Common myeloid progenitor, CD34-positive (primary cell): ENCODE measurements around the gene P2RX3.

ENCODE experiments used
- CTCF ChIA-PET: fragments of 350-600 bp; sonication (Branson Sonifier 250); formaldehyde crosslinking; loops from one replicate; lab custom pipeline; 2021; ENCODE audit warnings: antibody characterized with exemption; lab: Charles Lee
- POLR2A ChIA-PET: fragments of 350-600 bp; sonication (Branson Sonifier 250); formaldehyde crosslinking; loops from one replicate; lab custom pipeline; 2021; ENCODE audit warnings: antibody characterized with exemption; lab: Charles Lee
- DNase-seq, 3 donors: peaks; one replicate each; pipeline versions ENCODE4 v3.0.0 to v3.0.0-alpha.2; 2013
- H3K27ac ChIP-seq, 2 experiments: 1 replicate in 1 of 2; 2 replicates in 1 of 2; pipeline ENCODE4 v1.7.0; 2013; ENCODE audit warnings: inconsistent platforms in 2 of 2, low read length in 2 of 2, mild to moderate bottlenecking in 2 of 2, low read depth in 1 of 2, moderate library complexity in 1 of 2; ENCODE audit not compliant: severe bottlenecking in 2 of 2, insufficient read depth in 1 of 2, poor library complexity in 1 of 2
- H3K27me3 ChIP-seq, 5 experiments: replicated peaks in 2 of 5; 1 replicate in 3 of 5; 2 replicates in 2 of 5; pipeline versions ENCODE4 v1.6.1 to v1.7.0; 2013; ENCODE audit warnings: low read length in 4 of 5, mild to moderate bottlenecking in 2 of 5, moderate library complexity in 2 of 5, inconsistent platforms in 1 of 5; ENCODE audit not compliant: insufficient read depth in 5 of 5, control insufficient read depth in 4 of 5
- H3K36me3 ChIP-seq, 4 experiments: 1 replicate in 2 of 4; 2 replicates in 2 of 4; pipeline versions ENCODE4 v1.6.1 to v1.7.0; 2013; ENCODE audit warnings: low read length in 3 of 4, control low read depth in 1 of 4, mild to moderate bottlenecking in 1 of 4; ENCODE audit not compliant: control insufficient read depth in 4 of 4, insufficient read depth in 4 of 4
- H3K4me1 ChIP-seq, 4 experiments: 1 replicate in 3 of 4; 2 replicates in 1 of 4; pipeline versions ENCODE4 v1.6.1 to v1.7.1; 2013; ENCODE audit warnings: low read length in 3 of 4, mild to moderate bottlenecking in 3 of 4, control low read depth in 1 of 4, inconsistent platforms in 1 of 4, moderate library complexity in 1 of 4; ENCODE audit not compliant: control insufficient read depth in 4 of 4, insufficient read depth in 4 of 4; ENCODE audit errors: control extremely low read depth in 1 of 4
- H3K4me3 ChIP-seq, 7 experiments: 1 replicate in 4 of 7; 2 replicates in 3 of 7; pipeline versions ENCODE4 v1.5.1 to v1.7.0; 2013; ENCODE audit warnings: mild to moderate bottlenecking in 7 of 7, low read length in 6 of 7, moderate library complexity in 6 of 7, inconsistent platforms in 2 of 7, low read depth in 2 of 7, control low read depth in 1 of 7; ENCODE audit not compliant: insufficient read depth in 4 of 7, control insufficient read depth in 1 of 7; ENCODE audit errors: extremely low read depth in 1 of 7
- H3K9me3 ChIP-seq, 5 experiments: 1 replicate in 4 of 5; 2 replicates in 1 of 5; pipeline versions ENCODE4 v1.6.1 to v1.7.1; 2013; ENCODE audit warnings: low read length in 4 of 5, mild to moderate bottlenecking in 2 of 5, inconsistent platforms in 1 of 5, low read depth in 1 of 5, moderate library complexity in 1 of 5; ENCODE audit not compliant: control insufficient read depth in 4 of 5, insufficient read depth in 2 of 5; ENCODE audit errors: control extremely low read depth in 1 of 5
- WGBS: methylation state at CpG from one replicate; pipeline ENCODE4 v1.1.5; 2013; ENCODE audit not compliant: insufficient coverage; 5-methylcytosine and 5-hydroxymethylcytosine counted together

The P2RX3 gene

GRCh38 chr11:57341250-57341808 lies 3.2 kb downstream of the P2RX3 start:
- DNase-seq = no peak
- Histone ChIP-seq H3K9me3 (no peaks in the 10 kb centered on the region), H3K4me1 (peaks cover 0 to 5% (median 3%) of the 10 kb centered on the region in 4 experiments), H3K36me3 (no peaks in the 10 kb centered on the region), H3K27me3 (peaks cover 0 to 2% (median 0%) of the 10 kb centered on the region in 5 experiments), H3K4me3 (no peak overlapping the region), H3K27ac (no peak overlapping the region)
- 94% methylated on average over 5 of the region's 6 CpGs for WGBS
- ChIA-PET CTCF (interaction anchor here (0.6 to 8.7 kb wide), 5 partner anchors 11 to 264 kb away, joined by 3 to 63 read pairs (median 4); no protein-coding TSS in a partner anchor), POLR2A (no interaction called here)

GRCh38 chr11:57342702-57343101 lies 4.5 kb downstream of the P2RX3 start:
- peaks cover 0 to 5% (median 0%) of the 10 kb centered on the region in 4 experiments for H3K4me1 ChIP-seq
- no peaks in the 10 kb centered on the region for H3K36me3 ChIP-seq
- DNase-seq = no peak
- no peak overlapping the region for H3K27ac ChIP-seq
- H3K4me3 ChIP-seq = no peak overlapping the region
- ChIA-PET POLR2A (no interaction called here), CTCF (interaction anchor here (1.1 to 8.7 kb wide), 11 partner anchors 10 to 300 kb away, joined by 3 to 63 read pairs (median 4); partner anchors contain the start of gene TNKS1BP1)
- 98% methylated on average over 9 of the region's 11 CpGs for WGBS
- peaks cover 0 to 2% (median 0%) of the 10 kb centered on the region in 5 experiments for H3K27me3 ChIP-seq
- H3K9me3 ChIP-seq = no peaks in the 10 kb centered on the region

GRCh38 chr11:57343825-57344224 lies 5.7 kb downstream of the P2RX3 start:
- Histone ChIP-seq H3K27me3 (peaks cover 0 to 2% (median 0%) of the 10 kb centered on the region in 5 experiments), H3K4me1 (peaks cover 0 to 11% (median 0%) of the 10 kb centered on the region in 4 experiments), H3K4me3 (no peak overlapping the region), H3K9me3 (no peaks in the 10 kb centered on the region), H3K36me3 (no peaks in the 10 kb centered on the region), H3K27ac (no peak overlapping the region)
- no peak for DNase-seq
- CTCF ChIA-PET = interaction anchor here (1.0 to 8.7 kb wide), 10 partner anchors 9 to 190 kb away, joined by 3 to 63 read pairs (median 4); no protein-coding TSS in a partner anchor
- 88% methylated on average over 3 of the region's 7 CpGs for WGBS
- POLR2A ChIA-PET = no interaction called here

- 94% methylated on average over 9 of the region's 10 CpGs for WGBS
- Histone ChIP-seq H3K9me3 (no peaks in the 10 kb centered on the region), H3K27me3 (no peaks in the 10 kb centered on the region), H3K36me3 (no peaks in the 10 kb centered on the region), H3K27ac (no peak overlapping the region), H3K4me1 (peaks cover 0 to 11% (median 0%) of the 10 kb centered on the region in 4 experiments), H3K4me3 (no peak overlapping the region)
- CTCF ChIA-PET = interaction anchor here (1.0 to 8.7 kb wide), 9 partner anchors 8 to 184 kb away, joined by 3 to 63 read pairs (median 7); partner anchors contain the start of gene P2RX3
- no peak for DNase-seq
- POLR2A ChIA-PET = no interaction called here
Measured at GRCh38 chr11:57344826-57345225, 6.7 kb downstream of the P2RX3 start.

- Histone ChIP-seq H3K27ac (no peak overlapping the region), H3K4me1 (peaks cover 0 to 11% (median 2%) of the 10 kb centered on the region in 4 experiments), H3K27me3 (no peaks in the 10 kb centered on the region), H3K9me3 (peaks cover 0 to 3% (median 0%) of the 10 kb centered on the region in 5 experiments), H3K4me3 (no peak overlapping the region), H3K36me3 (no peaks in the 10 kb centered on the region)
- ChIA-PET POLR2A (interaction anchor here (1.0 kb wide), 1 partner anchor 113 kb away, joined by 4 read pairs; no protein-coding TSS in a partner anchor), CTCF (interaction anchor here (0.6 to 8.7 kb wide), 30 partner anchors 8 to 299 kb away, joined by 3 to 63 read pairs (median 4); partner anchors contain the start of genes P2RX3 and TNKS1BP1)
- 41% methylated on average over 5 of the region's 11 CpGs for WGBS
- peak; percentile 60 to 71 (median 61) for DNase-seq
Measured at GRCh38 chr11:57345555-57346211, 7.5 kb downstream of the P2RX3 start.

- Histone ChIP-seq H3K27ac (no peak overlapping the region), H3K27me3 (no peaks in the 10 kb centered on the region), H3K9me3 (peaks cover 0 to 9% (median 0%) of the 10 kb centered on the region in 5 experiments), H3K36me3 (no peaks in the 10 kb centered on the region), H3K4me3 (no peak overlapping the region), H3K4me1 (peaks cover 0 to 11% (median 3%) of the 10 kb centered on the region in 4 experiments)
- no peak for DNase-seq
- POLR2A ChIA-PET = no interaction called here
- CTCF ChIA-PET = interaction anchor here (0.7 to 8.7 kb wide), 19 partner anchors 9 to 506 kb away, joined by 3 to 63 read pairs (median 7); partner anchors contain the start of genes P2RX3 and SSRP1
- WGBS = 100% methylated on average over 4 of the region's 9 CpGs
Measured at GRCh38 chr11:57347336-57347735, 9.2 kb downstream of the P2RX3 start.
